ENCODE data around the gene METTL18. TPM values are rescaled to one million over a fixed set of nuclear protein-coding genes. Genes with fewer than 3 reads are reported as not detected.
"Not testable (repeated sequence)": the region's sequence is repeated elsewhere in the genome, so short reads cannot be mapped to it uniquely, and the experiment has no call there.

Gene METTL18
- total RNA-seq, 1 donor from 2014 or later, result 3.2 TPM

DNA sequence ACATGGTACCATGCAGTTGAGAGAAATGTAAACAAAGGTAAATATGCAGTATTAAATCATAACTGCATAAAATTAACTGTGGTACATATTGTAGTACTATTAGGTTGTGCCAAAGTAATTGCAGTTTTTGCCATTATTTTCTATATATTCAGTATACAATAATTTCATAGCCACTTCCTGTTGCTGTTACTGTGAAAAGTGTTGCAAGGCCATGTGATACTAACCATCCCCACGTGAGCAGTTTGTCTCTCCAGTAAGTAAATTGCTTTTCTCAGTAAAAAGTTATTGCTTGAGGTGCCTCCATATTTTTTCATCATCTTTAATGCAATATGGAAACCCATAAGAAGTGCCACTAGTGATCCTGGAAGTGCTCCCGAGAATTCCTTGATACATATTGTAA is 19.6 kb upstream of the METTL18 start:
- no peak overlapping the region for H3K27ac ChIP-seq
- no peaks in the 10 kb centered on the region for H3K4me1 ChIP-seq
- TF ChIP-seq CTCF (IDR thresholded peaks at IDR 0.05), result no peak
- TF ChIP-seq POLR2AphosphoS5 (IDR thresholded peaks at IDR 0.05; ENCODE audit: insufficient read depth in 1 of 2, low read depth in 1 of 2), result no peak
- no peaks in the 10 kb centered on the region for H3K27me3 ChIP-seq
- H3K9me3 ChIP-seq, result no peaks in the 10 kb centered on the region
- DNase-seq (ENCODE audit: extremely low spot score in 2 of 2), result no peak
- intact Hi-C loops (cut with DNase I), result no loop called here
- H3K4me3 ChIP-seq, result no peak overlapping the region
- no peaks in the 10 kb centered on the region for H3K36me3 ChIP-seq

DNA sequence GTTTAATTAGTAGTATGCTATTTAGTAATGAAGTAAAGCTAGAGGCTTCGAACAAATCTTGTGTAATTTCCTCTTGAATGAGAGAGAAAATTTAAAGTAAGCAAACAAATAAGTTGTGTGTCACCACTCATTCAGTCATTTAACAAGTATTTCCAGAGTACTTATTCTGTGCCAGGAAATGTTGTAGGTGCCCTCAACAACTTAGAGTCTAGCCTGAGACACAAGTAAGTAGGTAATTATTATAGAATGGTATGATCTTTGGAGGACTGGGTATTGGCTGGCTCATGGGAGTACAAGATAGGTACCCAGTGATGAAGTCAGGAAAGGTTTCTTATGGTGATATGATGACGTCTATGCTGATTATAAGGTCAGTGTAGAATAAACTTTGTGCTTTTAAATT is 17.4 kb upstream of the METTL18 start:
- Histone ChIP-seq H3K9me3 (no peaks in the 10 kb centered on the region), H3K4me3 (no peak overlapping the region), H3K36me3 (peaks cover 0 to 7% of the 10 kb centered on the region in 2 donors), H3K27ac (no peak overlapping the region), H3K27me3 (no peaks in the 10 kb centered on the region), H3K4me1 (no peaks in the 10 kb centered on the region)
- intact Hi-C loops (cut with DNase I), result no loop called here
- DNase-seq (ENCODE audit: extremely low spot score in 2 of 2), result no peak
- TF ChIP-seq POLR2AphosphoS5 (IDR thresholded peaks at IDR 0.05; ENCODE audit: insufficient read depth in 1 of 2, low read depth in 1 of 2), result no peak
- TF ChIP-seq POLR2A (IDR thresholded peaks at IDR 0.05), result no peak
- no peak for TF ChIP-seq CTCF (IDR thresholded peaks at IDR 0.05)

DNA sequence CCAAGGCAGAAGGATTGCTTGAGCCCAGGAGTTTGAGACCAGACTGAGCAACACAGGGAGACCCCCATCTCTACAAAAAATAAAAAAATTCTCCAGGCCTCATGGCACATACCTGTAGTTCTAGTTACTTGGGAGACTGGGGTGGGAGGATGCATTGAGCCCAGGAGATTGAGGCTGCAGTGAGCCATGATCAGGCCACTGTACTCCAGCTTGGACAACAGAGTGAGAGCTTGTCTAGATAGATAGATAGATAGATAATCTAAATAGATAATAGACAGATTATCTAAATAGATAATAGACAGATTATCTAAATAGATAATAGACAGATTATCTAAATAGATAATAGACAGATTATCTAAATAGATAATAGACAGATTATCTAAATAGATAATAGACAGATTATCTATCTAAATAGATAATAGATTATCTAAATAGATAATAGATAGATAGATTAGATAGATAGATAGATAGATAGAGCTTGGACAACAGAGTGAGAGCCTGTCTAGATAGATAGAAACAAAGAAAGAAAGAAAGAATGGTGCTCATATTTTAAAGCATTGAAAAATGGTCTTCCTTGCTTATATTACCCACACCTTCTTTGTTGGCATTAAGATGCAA is 16.8 kb upstream of the METTL18 start:
- H3K4me1 ChIP-seq; H3K4me3 ChIP-seq; H3K36me3 ChIP-seq; intact Hi-C loops (cut with DNase I); H3K27me3 ChIP-seq; DNase-seq (ENCODE audit: extremely low spot score in 2 of 2); H3K27ac ChIP-seq; H3K9me3 ChIP-seq: not testable (repeated sequence)

DNA sequence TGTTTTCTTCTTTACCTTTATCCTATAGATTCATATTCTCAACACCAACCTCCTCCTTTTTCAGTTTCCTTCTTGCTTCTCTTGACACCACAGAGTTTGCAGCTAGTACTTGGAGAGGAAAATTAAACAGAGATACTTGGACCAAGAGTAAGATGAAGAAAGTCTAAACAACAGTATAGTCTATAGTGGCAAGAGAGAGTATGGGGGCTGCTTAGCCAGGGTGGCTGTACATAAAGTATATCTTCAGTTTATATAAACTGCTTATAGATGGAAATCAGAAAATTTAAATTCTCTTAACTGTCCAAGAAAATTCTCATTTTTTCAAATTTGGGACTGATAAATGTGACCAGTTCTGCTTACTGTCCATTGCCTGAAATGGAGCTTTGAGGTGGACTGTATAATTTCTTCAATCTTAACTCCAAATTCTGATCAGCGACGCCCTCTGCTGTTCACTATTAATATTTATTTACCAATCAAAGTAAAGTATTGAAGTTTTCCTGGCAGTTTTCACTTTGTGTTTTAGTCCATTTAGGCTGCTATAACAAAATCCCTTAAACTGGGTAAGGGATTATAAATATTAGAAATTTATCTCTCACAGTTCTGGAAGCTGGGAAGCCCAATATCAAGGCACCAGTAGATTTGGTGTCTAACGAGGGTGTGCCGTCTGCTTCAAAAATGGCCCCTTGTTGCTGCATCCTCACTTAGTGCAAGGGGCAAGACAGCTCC is 14.8 kb upstream of the METTL18 start:
- peaks cover 0 to 17% of the 10 kb centered on the region in 2 donors for H3K36me3 ChIP-seq

DNA sequence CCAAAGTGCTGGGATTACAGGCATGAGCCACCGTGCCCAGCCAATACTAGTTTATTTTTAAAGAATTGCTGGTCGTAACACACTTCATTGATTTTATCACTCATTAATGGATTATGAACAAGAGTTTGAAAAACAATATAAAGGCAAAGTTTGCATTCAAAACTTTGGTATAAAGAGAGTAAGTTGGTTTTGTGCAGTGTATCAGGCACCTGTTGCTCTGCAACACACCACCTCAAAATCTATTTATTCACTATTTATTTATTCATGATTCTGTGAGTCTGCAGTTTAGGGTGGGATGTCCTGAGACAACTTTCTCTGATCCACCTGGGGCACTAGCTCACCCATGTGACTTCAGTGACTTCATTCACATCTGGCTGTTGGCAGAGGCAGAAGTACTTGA is 10.2 kb upstream of the METTL18 start:
- H3K9me3 ChIP-seq, result no peaks in the 10 kb centered on the region
- no peak overlapping the region for H3K27ac ChIP-seq
- no peak for TF ChIP-seq POLR2A (IDR thresholded peaks at IDR 0.05)
- no peaks in the 10 kb centered on the region for H3K4me1 ChIP-seq
- intact Hi-C loops (cut with DNase I), result no loop called here
- no peak overlapping the region for H3K4me3 ChIP-seq
- no peak for DNase-seq (ENCODE audit: extremely low spot score in 2 of 2)
- H3K36me3 ChIP-seq, result peaks cover 0 to 25% of the 10 kb centered on the region in 2 donors
- H3K27me3 ChIP-seq, result no peaks in the 10 kb centered on the region

More for the DNA sequence above, 14.8 kb upstream of the METTL18 start:
- no peak overlapping the region for H3K27ac ChIP-seq
- no peak for DNase-seq (ENCODE audit: extremely low spot score in 2 of 2)
- no peaks in the 10 kb centered on the region for H3K4me1 ChIP-seq
- no peaks in the 10 kb centered on the region for H3K27me3 ChIP-seq
- TF ChIP-seq POLR2A (IDR thresholded peaks at IDR 0.05) (no peak), CTCF (IDR thresholded peaks at IDR 0.05) (peak; percentile 27 to 49 (median 44)), POLR2AphosphoS5 (IDR thresholded peaks at IDR 0.05; ENCODE audit: insufficient read depth in 1 of 2, low read depth in 1 of 2) (no peak)
- intact Hi-C loops (cut with DNase I), result no loop called here
- no peak overlapping the region for H3K4me3 ChIP-seq
- H3K9me3 ChIP-seq, result no peaks in the 10 kb centered on the region

DNA sequence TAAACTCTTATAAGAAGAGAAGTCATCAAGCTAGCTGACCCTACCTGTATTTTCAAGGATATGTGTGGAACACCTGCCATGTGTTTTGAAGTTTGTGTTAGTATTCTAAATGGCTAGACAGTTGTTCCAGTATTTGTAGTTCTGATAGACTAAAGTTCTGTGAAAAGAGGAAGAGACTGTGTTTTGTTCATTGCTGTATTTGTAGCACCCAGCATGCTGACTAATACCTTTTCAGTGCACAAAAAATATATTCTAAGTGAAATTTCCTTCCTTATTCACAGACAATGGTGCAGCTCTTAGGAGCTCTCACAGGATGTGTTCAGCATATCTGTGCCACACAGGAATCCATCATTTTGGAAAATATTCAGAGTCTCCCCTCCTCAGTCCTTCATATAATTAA is 8.2 kb upstream of the METTL18 start:
- intact Hi-C loops (cut with DNase I), result no loop called here
- Histone ChIP-seq H3K4me3 (no peak overlapping the region), H3K27ac (no peak overlapping the region), H3K36me3 (peaks cover 0 to 25% of the 10 kb centered on the region in 2 donors), H3K4me1 (no peaks in the 10 kb centered on the region), H3K9me3 (no peaks in the 10 kb centered on the region), H3K27me3 (no peaks in the 10 kb centered on the region)
- no peak for DNase-seq (ENCODE audit: extremely low spot score in 2 of 2)
- TF ChIP-seq CTCF (IDR thresholded peaks at IDR 0.05) (no peak), POLR2AphosphoS5 (IDR thresholded peaks at IDR 0.05; ENCODE audit: insufficient read depth in 1 of 2, low read depth in 1 of 2) (no peak)
